HepG2 (cell line): ENCODE measurements around the gene AQP12A. TPM values are rescaled to one million over a fixed set of nuclear protein-coding genes. Genes with fewer than 3 reads are reported as not detected.

Experiments
- ATAC-seq: fragments of 200-7000 bp; cut with Tn5 transposase; 3 replicates; pipeline ENCODE4 v1.9.1; 2020; ENCODE audit warnings: mild to moderate bottlenecking, moderate library complexity
- BruUV-seq: library from RNA; stranded (reverse); fragments of 400-500 nt; replicated peaks from 2 replicates; lab custom pipeline; 2021; lab: Mats Ljungman, UMichigan
- CTCF ChIA-PET: fragments of 300-600 bp; formaldehyde crosslinking; extraction: SDS; loops from one replicate; lab custom pipeline; 2021; ENCODE audit warnings: low total read pairs, inconsistent platforms, low intra/inter-chr PET ratio; lab: Yijun Ruan, JAX
- POLR2A ChIA-PET: fragments of 350-600 bp; sonication (Branson Sonifier 250); formaldehyde crosslinking; loops from one replicate; lab custom pipeline; 2020; ENCODE audit warnings: antibody characterized with exemption, inconsistent platforms; lab: Yijun Ruan, JAX
- DNase-seq: peaks from one replicate; pipeline ENCODE4 v3.0.0-alpha.2; 2015; ENCODE audit warnings: low spot score
- FAIRE-seq: peaks from 3 replicates; lab custom pipeline; 2011; peaks lifted over from hg19 to GRCh38; lab: Jason Lieb, UNC
- H2AFZ ChIP-seq: one replicate; pipeline ENCODE4 v1.6.1; 2011; ENCODE audit warnings: low read length, inconsistent platforms
- H3K27ac ChIP-seq: fragments of 300-600 bp; 3 replicates; pipeline ENCODE4 v1.8.0; 2011; ENCODE audit warnings: mixed run types, mild to moderate bottlenecking, mixed read lengths, low read length, inconsistent platforms; ENCODE audit not compliant: insufficient read depth; ENCODE audit errors: extremely low read length
- H3K27me3 ChIP-seq, 2 experiments: fragments of 200-600 bp in 1 of 2; 2 replicates in 1 of 2; 3 replicates in 1 of 2; pipeline versions ENCODE4 v1.6.0 to v1.8.0; 2011; ENCODE audit warnings: low read length in 2 of 2, mild to moderate bottlenecking in 2 of 2, moderate library complexity in 2 of 2, inconsistent platforms in 1 of 2; ENCODE audit not compliant: insufficient read depth in 2 of 2, control insufficient read depth in 1 of 2
- H3K36me3 ChIP-seq, 2 experiments: fragments of 200-600 bp in 1 of 2; replicated peaks in 1 of 2; 2 replicates in 1 of 2; 3 replicates in 1 of 2; pipeline versions ENCODE4 v1.5.1 to v1.8.0; 2011; ENCODE audit warnings: low read length in 2 of 2, inconsistent platforms in 1 of 2; ENCODE audit not compliant: insufficient read depth in 2 of 2, control insufficient read depth in 1 of 2
- H3K4me1 ChIP-seq: 2 replicates; pipeline ENCODE4 v1.5.1; 2012; ENCODE audit warnings: low read length, inconsistent platforms; ENCODE audit not compliant: insufficient read depth
- H3K4me2 ChIP-seq: 2 replicates; pipeline ENCODE4 v1.6.0; 2011; ENCODE audit warnings: low read depth, low read length, inconsistent platforms
- H3K4me3 ChIP-seq, 3 experiments: fragments of 200-600 bp in 1 of 3; sonication (generic), shearing (Covaris generic) in 1 of 3; replicated peaks in 1 of 3; 2 replicates each; pipeline ENCODE4 v1.5.1; 2011 to 2016; ENCODE audit warnings: low read length in 3 of 3, inconsistent platforms in 2 of 3, low read depth in 2 of 3, mild to moderate bottlenecking in 2 of 3, control low read depth in 1 of 3, mixed read lengths in 1 of 3; ENCODE audit not compliant: insufficient read depth in 1 of 3
- H3K79me2 ChIP-seq: one replicate; pipeline ENCODE4 v1.6.1; 2011; ENCODE audit warnings: low read length, inconsistent platforms; ENCODE audit not compliant: insufficient read depth
- H3K9ac ChIP-seq: 2 replicates; pipeline ENCODE4 v1.6.0; 2011; ENCODE audit warnings: mild to moderate bottlenecking, low read depth, low read length, inconsistent platforms; ENCODE audit not compliant: insufficient read depth
- H3K9me3 ChIP-seq: 2 replicates; pipeline ENCODE4 v1.5.1; 2012; ENCODE audit warnings: mild to moderate bottlenecking, low read length
- H4K20me1 ChIP-seq: 2 replicates; pipeline ENCODE4 v1.6.0; 2011; ENCODE audit warnings: inconsistent platforms, mild to moderate bottlenecking, low read length, moderate library complexity; ENCODE audit not compliant: insufficient read depth
- ATAD3A ChIP-seq: sonication (generic); formaldehyde crosslinking; IDR thresholded peaks from 2 replicates; pipeline ENCODE4 v1.4.0; 2020; ENCODE audit warnings: missing genetic modification reagents
- BCL6 ChIP-seq: IDR thresholded peaks from 2 replicates; pipeline ENCODE4 v1.6.1; 2016; ENCODE audit warnings: missing genetic modification reagents, missing compliant biosample characterization
- ERF ChIP-seq: IDR thresholded peaks from 2 replicates; pipeline ENCODE4 v1.6.1; 2018; ENCODE audit warnings: missing biosample characterization, missing genetic modification reagents
- HOXD1 ChIP-seq: sonication (generic); formaldehyde crosslinking; IDR thresholded peaks from 2 replicates; pipeline ENCODE4 v1.5.0; 2020; ENCODE audit warnings: missing genetic modification reagents
- IRX3 ChIP-seq: sonication (generic); formaldehyde crosslinking; IDR thresholded peaks from 2 replicates; pipeline ENCODE4 v1.8.1; 2023; ENCODE audit warnings: mild to moderate bottlenecking, low read depth, missing genetic modification reagents, borderline replicate concordance
- MATR3 ChIP-seq: sonication (generic); formaldehyde crosslinking; IDR thresholded peaks from 2 replicates; pipeline ENCODE4 v1.4.0; 2020; ENCODE audit warnings: missing genetic modification reagents
- MTF2 ChIP-seq: sonication (generic); formaldehyde crosslinking; IDR thresholded peaks from 2 replicates; pipeline ENCODE4 v1.5.0; 2020; ENCODE audit warnings: missing genetic modification reagents, borderline replicate concordance
- MZF1 ChIP-seq: sonication (generic); formaldehyde crosslinking; IDR thresholded peaks from 2 replicates; pipeline ENCODE4 v1.8.1; 2023; ENCODE audit warnings: mild to moderate bottlenecking, missing genetic modification reagents, borderline replicate concordance
- PLRG1 ChIP-seq: fragments of 450-650 bp; conservative IDR thresholded peaks from 2 replicates; pipeline ENCODE4 v1.6.1; 2016
- SSRP1 ChIP-seq: IDR thresholded peaks from 2 replicates; pipeline ENCODE4 v1.6.1; 2016; ENCODE audit warnings: control low read depth
- ZBTB33 ChIP-seq: sonication (generic); formaldehyde crosslinking; IDR thresholded peaks from 2 replicates; pipeline ENCODE4 v1.4.0; 2020; ENCODE audit warnings: missing genetic modification reagents
- ZEB1 ChIP-seq: IDR thresholded peaks from 2 replicates; pipeline ENCODE4 v1.6.1; 2012; ENCODE audit warnings: mild to moderate bottlenecking, low read depth, inconsistent platforms; ENCODE audit not compliant: insufficient replicate concordance
- ZFY ChIP-seq: sonication (generic); formaldehyde crosslinking; IDR thresholded peaks from 2 replicates; pipeline ENCODE4 v1.4.0; 2020; ENCODE audit warnings: missing genetic modification reagents
- ZNF567 ChIP-seq: sonication (generic); formaldehyde crosslinking; IDR thresholded peaks from 2 replicates; pipeline ENCODE4 v1.8.1; 2023; ENCODE audit warnings: mild to moderate bottlenecking, missing genetic modification reagents, borderline replicate concordance
- ZNF605 ChIP-seq: sonication (generic); formaldehyde crosslinking; IDR thresholded peaks from 2 replicates; pipeline ENCODE4 v1.8.0; 2022; ENCODE audit warnings: mild to moderate bottlenecking, missing genetic modification reagents
- ZNF687 ChIP-seq: sonication (generic); formaldehyde crosslinking; IDR thresholded peaks from 2 replicates; pipeline ENCODE4 v1.5.1; 2020; ENCODE audit warnings: mild to moderate bottlenecking, missing genetic modification reagents, moderate library complexity
- ZNF709 ChIP-seq: sonication (generic); formaldehyde crosslinking; IDR thresholded peaks from 2 replicates; pipeline ENCODE4 v1.5.0; 2020; ENCODE audit warnings: mild to moderate bottlenecking, missing genetic modification reagents
- WGBS: methylation state at CpG from one replicate; pipeline ENCODE4 v1.1.6; 2017; ENCODE audit warnings: low lambda C conversion rate; 5-methylcytosine and 5-hydroxymethylcytosine counted together
- in situ Hi-C: cut with HindIII; loops from 2 replicates; pipeline ENCODE4 v1.10.0; 2017; ENCODE audit warnings: low pct_unique_long_range_greater_than_20kb; ENCODE audit not compliant: extremely low pct_ligation_motif_present
- intact Hi-C: fragments of 100-400 bp; cut with micrococcal nuclease; formaldehyde crosslinking; loops from one replicate; pipeline ENCODE4 v1.10.0; 2022; ENCODE audit not compliant: unreplicated experiment
- polyA plus RNA-seq, 8 experiments: library from polyadenylated mRNA; depleted of rRNA in 3 of 8; stranded (reverse) in 7 of 8; unstranded in 1 of 8; fragments of >200 nt; fragmentation: Illumina TruSeq in 4 of 8; extraction: Trizol in 4 of 8; gene quantifications; 2 replicates each; pipeline versions ENCODE4 v1.2.1 to v1.2.3, GENCODE V29; 2011 to 2016; ENCODE audit warnings: low read depth in 4 of 8, missing spikeins in 1 of 8, mixed read lengths in 1 of 8; ENCODE audit not compliant: insufficient read depth in 1 of 8
- total RNA-seq, 5 experiments: library from RNA; depleted of rRNA; stranded (reverse); fragments of >200 nt; fragmentation: Illumina TruSeq; extraction: Trizol; gene quantifications; 2 replicates each; pipeline ENCODE4 v1.2.3, GENCODE V29; 2016; ENCODE audit warnings: low read depth in 1 of 5
- TF ChIP-seq, protein P1 (sequence below): sonication (generic); formaldehyde crosslinking; conservative IDR thresholded peaks from 2 replicates; pipeline ENCODE4 v1.8.0; 2022; ENCODE audit warnings: low read depth, missing genetic modification reagents

The AQP12A gene
- total and polyA plus RNA-seq, 2 of the 13 experiments (the other 11 are each of a cell fraction or from before 2014, with no cell fraction given), result not detected

GRCh38 chr2:240647503-240648154, 44.0 kb upstream of the AQP12A start:
- FAIRE-seq, result no peak
- no peak for TF ChIP-seq ZEB1
- no peak for TF ChIP-seq IRX3
- no peak for TF ChIP-seq ATAD3A (CRISPR knock-in tag)
- 0 out of 2 replicates have a peak, but pooled peaks have one; percentile 68 for TF ChIP-seq MTF2 (CRISPR knock-in tag)
- TF ChIP-seq MZF1 (CRISPR knock-in tag), result no peak
- no peak for TF ChIP-seq HOXD1 (CRISPR knock-in tag)
- no peak for TF ChIP-seq ZNF709 (CRISPR knock-in tag)
- no peak for TF ChIP-seq SSRP1 (CRISPR knock-in tag)
- no peak for TF ChIP-seq PLRG1
- TF ChIP-seq ZNF605 (CRISPR knock-in tag), result no peak
- no peak for TF ChIP-seq MATR3 (CRISPR knock-in tag)
- no peak for TF ChIP-seq ZFY (CRISPR knock-in tag)
- TF ChIP-seq ZNF687 (CRISPR knock-in tag), result 0 out of 2 replicates have a peak, but pooled peaks have one; percentile 17
- TF ChIP-seq ERF, result no peak
- no peak for TF ChIP-seq BCL6 (CRISPR knock-in tag)
- TF ChIP-seq, protein P1, sequence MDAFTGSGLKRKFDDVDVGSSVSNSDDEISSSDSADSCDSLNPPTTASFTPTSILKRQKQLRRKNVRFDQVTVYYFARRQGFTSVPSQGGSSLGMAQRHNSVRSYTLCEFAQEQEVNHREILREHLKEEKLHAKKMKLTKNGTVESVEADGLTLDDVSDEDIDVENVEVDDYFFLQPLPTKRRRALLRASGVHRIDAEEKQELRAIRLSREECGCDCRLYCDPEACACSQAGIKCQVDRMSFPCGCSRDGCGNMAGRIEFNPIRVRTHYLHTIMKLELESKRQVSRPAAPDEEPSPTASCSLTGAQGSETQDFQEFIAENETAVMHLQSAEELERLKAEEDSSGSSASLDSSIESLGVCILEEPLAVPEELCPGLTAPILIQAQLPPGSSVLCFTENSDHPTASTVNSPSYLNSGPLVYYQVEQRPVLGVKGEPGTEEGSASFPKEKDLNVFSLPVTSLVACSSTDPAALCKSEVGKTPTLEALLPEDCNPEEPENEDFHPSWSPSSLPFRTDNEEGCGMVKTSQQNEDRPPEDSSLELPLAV (CRISPR knock-in tag), result no peak
- TF ChIP-seq ZNF567, result no peak
- TF ChIP-seq ZBTB33 (CRISPR knock-in tag), result peak; percentile 46; the same call in 1 of the 2 replicates

More at GRCh38 chr2:240647503-240648154, 44.0 kb upstream of the AQP12A start:
- in situ Hi-C loops, result no loop called here
- no TSS peak for BruUV-seq
- no peaks in the 10 kb centered on the region for H3K36me3 ChIP-seq
- DNase-seq (no peak), ATAC-seq (no peak; the same call in 1 of the 3 replicates)
- intact Hi-C loops, result loop anchor here (10.0 kb wide), 1 partner anchor 133 kb away; no protein-coding TSS in a partner anchor
- ChIA-PET POLR2A (interaction anchor here (1.3 kb wide), 1 partner anchor 21 kb away, joined by 3 read pairs; no protein-coding TSS in a partner anchor), CTCF (no interaction called here)
- 24% methylated on average over 22 of the region's 22 CpGs for WGBS
- H2AFZ ChIP-seq, result no peak overlapping the region
- H3K27me3 ChIP-seq, result peaks cover 46 to 97% of the 10 kb centered on the region in 2 experiments
- peaks cover 8% of the 10 kb centered on the region for H3K9me3 ChIP-seq
- H4K20me1 ChIP-seq, result no peaks in the 10 kb centered on the region; the same call in 1 of the 2 replicates
- no peak overlapping the region for H3K27ac ChIP-seq
- no peak overlapping the region for H3K4me2 ChIP-seq
- no peak overlapping the region for H3K9ac ChIP-seq
- no peaks in the 10 kb centered on the region for H3K79me2 ChIP-seq
- no peaks in the 10 kb centered on the region for H3K4me1 ChIP-seq
- H3K4me3 ChIP-seq, result no peak overlapping the region
